SK-N-SH (cell line): ENCODE measurements around the gene F2R.
"Not testable (repeated sequence)": the region's sequence is repeated elsewhere in the genome, so short reads cannot be mapped to it uniquely, and the experiment has no call there.

Experiments used
- CTCF ChIP-seq: fragments of 200-600 bp; sonication (generic); IDR thresholded peaks from 2 replicates; pipeline ENCODE4 v1.6.1; 2017; ENCODE audit warnings: antibody characterized with exemption, mild to moderate bottlenecking, moderate library complexity
- GABPA ChIP-seq: IDR thresholded peaks from 2 replicates; pipeline ENCODE4 v1.4.0; 2012; ENCODE audit warnings: low read depth, mild to moderate bottlenecking
- SIN3A ChIP-seq: IDR thresholded peaks from 2 replicates; pipeline ENCODE4 v1.6.1; 2012; ENCODE audit warnings: low read depth, mild to moderate bottlenecking, low read length, moderate library complexity, borderline replicate concordance
- SMC3 ChIP-seq: IDR thresholded peaks from 2 replicates; pipeline ENCODE4 v1.6.1; 2012; ENCODE audit warnings: low read depth, low read length, improper control_type of control experiment
- TAF1 ChIP-seq: IDR thresholded peaks from 2 replicates; pipeline ENCODE4 v1.6.1; 2012; ENCODE audit warnings: low read depth, mild to moderate bottlenecking, low read length, moderate library complexity, borderline replicate concordance

DNA sequence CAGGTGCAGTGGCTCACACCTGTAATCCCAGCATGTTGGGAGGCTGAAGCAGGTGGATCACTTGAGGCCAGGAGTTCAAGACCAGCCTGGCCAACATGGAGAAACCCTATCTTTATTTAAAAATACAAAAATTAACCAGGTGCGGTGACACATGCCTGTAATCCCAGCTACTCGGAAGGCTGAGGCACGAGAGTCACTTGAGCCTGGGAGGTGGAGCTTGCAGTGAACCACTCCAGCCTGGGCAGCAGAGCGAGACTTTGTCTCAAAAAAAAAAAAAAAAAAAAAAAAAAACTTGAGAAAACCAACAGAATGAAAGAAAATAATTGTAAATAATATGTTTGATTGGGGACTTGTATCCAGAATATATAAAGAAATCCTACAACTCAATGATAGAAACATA, 35.1 kb upstream of the F2R start:
- TF ChIP-seq TAF1, CTCF, SIN3A, GABPA, SMC3: not testable (repeated sequence)
